IPS DF 6.9 (cell line): ENCODE data around the gene INPP5A.
"Not testable (repeated sequence)": the region's sequence is repeated elsewhere in the genome, so short reads cannot be mapped to it uniquely, and the experiment has no call there.

ENCODE experiments used
- DNase-seq: peaks from one replicate; pipeline ENCODE4 v3.0.0-alpha.2; 2013; ENCODE audit warnings: low read depth, low spot score
- H3K27ac ChIP-seq: one replicate; pipeline ENCODE4 v1.5.1; 2013; ENCODE audit warnings: low read length, control low read depth
- H3K27me3 ChIP-seq: 2 replicates; pipeline ENCODE4 v1.6.1; 2013; ENCODE audit warnings: mild to moderate bottlenecking, low read length; ENCODE audit not compliant: control insufficient read depth, insufficient read depth
- H3K36me3 ChIP-seq: 2 replicates; pipeline ENCODE4 v1.6.1; 2013; ENCODE audit warnings: low read length; ENCODE audit not compliant: control insufficient read depth, insufficient read depth
- H3K4me1 ChIP-seq: 2 replicates; pipeline ENCODE4 v1.6.1; 2013; ENCODE audit warnings: low read length; ENCODE audit not compliant: control insufficient read depth, insufficient read depth
- H3K4me3 ChIP-seq: 2 replicates; pipeline ENCODE4 v1.5.1; 2013; ENCODE audit warnings: mild to moderate bottlenecking, low read length
- H3K9me3 ChIP-seq: 2 replicates; pipeline ENCODE4 v1.6.1; 2013; ENCODE audit warnings: low read length, inconsistent platforms; ENCODE audit not compliant: control insufficient read depth, insufficient read depth
- WGBS: extraction: QIAGEN DNeasy Blood & Tissue Kit; methylation state at CpG from one replicate; pipeline ENCODE4 v1.1.7; 2013; ENCODE audit warnings: mixed read lengths, missing lambda C conversion rate; ENCODE audit not compliant: insufficient read length, insufficient coverage; 5-methylcytosine and 5-hydroxymethylcytosine counted together

INPP5A gene

GRCh38 chr10:132546567-132547420, 9.2 kb downstream of the INPP5A start:
- Histone ChIP-seq H3K9me3 (no peaks in the 10 kb centered on the region), H3K36me3 (no peaks in the 10 kb centered on the region), H3K27me3 (no peaks in the 10 kb centered on the region), H3K4me3 (no peak overlapping the region), H3K27ac (no peak overlapping the region), H3K4me1 (no peaks in the 10 kb centered on the region)
- no CpG with 5 or more reads among the region's 26 CpGs for WGBS
- DNase-seq: no peak

- no peaks in the 10 kb centered on the region for H3K4me1 ChIP-seq
- no peaks in the 10 kb centered on the region for H3K9me3 ChIP-seq
- WGBS: no CpG with 5 or more reads among the region's 22 CpGs
- no peaks in the 10 kb centered on the region for H3K27me3 ChIP-seq
- no peaks in the 10 kb centered on the region for H3K36me3 ChIP-seq
- H3K27ac ChIP-seq: no peak overlapping the region
- no peak overlapping the region for H3K4me3 ChIP-seq
- no peak for DNase-seq
Measured at GRCh38 chr10:132547421-132547861, 9.9 kb downstream of the INPP5A start.

GRCh38 chr10:132548106-132548823, 10.7 kb downstream of the INPP5A start:
- WGBS: no CpG with 5 or more reads among the region's 28 CpGs
- no peaks in the 10 kb centered on the region for H3K4me1 ChIP-seq
- no peak overlapping the region for H3K4me3 ChIP-seq
- no peaks in the 10 kb centered on the region for H3K27me3 ChIP-seq
- DNase-seq: no peak
- no peaks in the 10 kb centered on the region for H3K9me3 ChIP-seq
- H3K36me3 ChIP-seq: no peaks in the 10 kb centered on the region
- no peak overlapping the region for H3K27ac ChIP-seq

GRCh38 chr10:132548869-132549268, 11.3 kb downstream of the INPP5A start:
- no CpG with 5 or more reads among the region's 14 CpGs for WGBS
- Histone ChIP-seq H3K9me3 (no peaks in the 10 kb centered on the region), H3K27ac (no peak overlapping the region), H3K36me3 (no peaks in the 10 kb centered on the region), H3K27me3 (no peaks in the 10 kb centered on the region), H3K4me1 (no peaks in the 10 kb centered on the region), H3K4me3 (no peak overlapping the region)
- no peak for DNase-seq

- no CpG with 5 or more reads among the region's 12 CpGs for WGBS
- no peaks in the 10 kb centered on the region for H3K4me1 ChIP-seq
- H3K27me3 ChIP-seq: no peaks in the 10 kb centered on the region
- H3K9me3 ChIP-seq: no peaks in the 10 kb centered on the region
- H3K36me3 ChIP-seq: no peaks in the 10 kb centered on the region
- no peak overlapping the region for H3K27ac ChIP-seq
- H3K4me3 ChIP-seq: no peak overlapping the region
- DNase-seq: no peak
Measured at GRCh38 chr10:132549371-132549770, 11.8 kb downstream of the INPP5A start.

DNA sequence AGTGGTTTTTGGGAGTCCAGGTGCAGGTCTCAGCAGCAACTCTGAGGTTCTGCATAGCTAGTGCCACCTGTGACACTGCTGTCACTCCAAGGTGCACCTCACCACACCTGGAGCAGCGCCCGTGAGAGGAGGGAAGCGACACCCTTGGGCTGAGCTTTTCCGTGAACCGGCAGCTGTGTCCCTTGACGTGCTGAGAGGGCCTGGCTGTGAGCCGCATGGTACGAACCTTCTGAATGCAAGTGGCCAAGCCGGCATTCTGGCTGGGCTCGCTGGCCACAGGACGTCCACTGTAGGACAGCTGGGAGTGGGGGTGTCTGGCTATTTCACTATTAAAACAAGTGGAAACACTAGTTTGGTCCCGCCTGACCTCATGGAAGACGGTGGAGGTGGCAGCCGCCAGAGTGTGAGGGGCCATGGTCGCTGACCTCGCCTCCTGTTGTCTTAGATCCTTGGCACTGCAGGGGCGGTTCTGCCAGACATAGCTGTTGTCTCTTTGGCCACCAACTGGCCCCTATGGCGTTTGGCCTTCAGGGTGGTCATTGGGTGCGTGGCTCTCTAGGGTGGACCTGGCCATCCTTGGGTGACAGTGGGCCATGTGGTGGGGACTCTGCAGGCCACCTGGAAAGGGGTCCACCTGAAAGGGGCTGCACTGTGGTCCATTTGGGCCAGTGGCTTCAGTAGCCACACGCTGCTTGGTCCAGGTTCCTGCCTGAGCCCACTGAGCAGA, 12.9 kb downstream of the INPP5A start:
- Histone ChIP-seq H3K27ac (no peak overlapping the region), H3K27me3 (no peaks in the 10 kb centered on the region), H3K4me3 (no peak overlapping the region), H3K4me1 (no peaks in the 10 kb centered on the region), H3K36me3 (no peaks in the 10 kb centered on the region), H3K9me3 (no peaks in the 10 kb centered on the region)
- DNase-seq: no peak
- no CpG with 5 or more reads among the region's 20 CpGs for WGBS

GRCh38 chr10:132551093-132551807, 13.7 kb downstream of the INPP5A start:
- Histone ChIP-seq H3K36me3 (no peaks in the 10 kb centered on the region), H3K27me3 (no peaks in the 10 kb centered on the region), H3K4me3 (no peak overlapping the region), H3K4me1 (no peaks in the 10 kb centered on the region), H3K9me3 (no peaks in the 10 kb centered on the region), H3K27ac (no peak overlapping the region)
- no CpG with 5 or more reads among the region's 15 CpGs for WGBS
- no peak for DNase-seq

DNA sequence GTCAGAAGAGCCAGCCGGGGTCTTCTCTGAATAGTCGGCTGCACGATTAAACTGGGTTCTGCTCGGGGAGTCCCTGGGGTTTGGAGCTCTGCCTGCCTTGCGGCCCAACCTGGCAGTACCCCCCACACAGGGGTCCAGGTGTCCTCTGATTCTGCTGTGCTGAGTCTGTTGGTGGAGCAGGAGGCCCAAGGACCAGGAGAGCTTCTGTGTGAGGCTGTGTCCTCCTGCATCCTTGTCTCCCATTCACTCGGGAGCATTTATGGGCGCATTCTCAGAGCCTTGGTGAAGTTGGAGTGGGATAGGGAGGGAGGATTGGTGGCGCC, 14.2 kb downstream of the INPP5A start:
- Histone ChIP-seq H3K36me3 (no peaks in the 10 kb centered on the region), H3K4me3 (no peak overlapping the region), H3K27me3 (no peaks in the 10 kb centered on the region), H3K4me1 (no peaks in the 10 kb centered on the region), H3K27ac (no peak overlapping the region), H3K9me3 (no peaks in the 10 kb centered on the region)
- whole genome bisulfite sequencing: no CpG with 5 or more reads among the region's 8 CpGs
- no peak for DNase-seq

DNA sequence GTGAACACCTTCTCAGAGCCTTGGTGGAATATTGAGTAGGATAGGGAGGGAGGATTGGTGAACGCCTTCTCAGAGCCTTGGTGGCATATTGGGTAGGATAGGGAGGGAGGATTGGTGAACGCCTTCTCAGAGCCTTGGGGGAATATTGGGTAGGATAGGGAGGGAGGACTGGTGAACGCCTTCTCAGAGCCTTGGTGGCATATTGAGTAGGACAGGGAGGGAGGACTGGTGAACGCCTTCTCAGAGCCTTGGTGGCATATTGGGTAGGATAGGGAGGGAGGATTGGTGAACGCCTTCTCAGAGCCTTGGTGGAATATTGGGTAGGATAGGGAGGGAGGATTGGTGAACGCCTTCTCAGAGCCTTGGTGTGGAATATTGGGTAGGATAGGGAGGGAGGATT, 15.0 kb downstream of the INPP5A start:
- not testable (repeated sequence) for H3K4me1 ChIP-seq, H3K27ac ChIP-seq, H3K36me3 ChIP-seq, H3K4me3 ChIP-seq, DNase-seq, H3K27me3 ChIP-seq, H3K9me3 ChIP-seq
- no CpG with 5 or more reads among the region's 6 CpGs for WGBS

DNA sequence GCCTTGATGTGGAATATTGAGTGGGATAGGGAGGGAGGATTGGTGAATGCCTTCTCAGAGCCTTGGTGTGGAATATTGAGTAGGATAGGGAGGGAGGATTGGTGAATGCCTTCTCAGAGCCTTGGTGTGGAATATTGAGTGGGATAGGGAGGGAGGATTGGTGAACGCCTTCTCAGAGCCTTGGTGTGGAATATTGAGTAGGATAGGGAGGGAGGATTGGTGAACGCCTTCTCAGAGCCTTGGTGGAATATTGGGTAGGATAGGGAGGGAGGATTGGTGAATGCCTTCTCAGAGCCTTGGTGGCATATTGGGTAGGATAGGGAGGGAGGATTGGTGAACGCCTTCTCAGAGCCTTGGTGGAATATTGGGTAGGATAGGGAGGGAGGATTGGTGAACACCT, 16.0 kb downstream of the INPP5A start:
- WGBS: no CpG with 5 or more reads among the region's 3 CpGs
- not testable (repeated sequence) for DNase-seq, H3K27ac ChIP-seq, H3K9me3 ChIP-seq, H3K4me1 ChIP-seq, H3K27me3 ChIP-seq, H3K4me3 ChIP-seq, H3K36me3 ChIP-seq
